Endothelial cell of umbilical vein (primary cell): ENCODE measurements around the gene KRTAP9-9. TPM values are rescaled to one million over a fixed set of nuclear protein-coding genes. Genes with fewer than 3 reads are reported as not detected.

Experiments
- BruUV-seq: library from RNA; stranded (reverse); fragments of 400-500 nt; replicated peaks from 2 replicates; lab custom pipeline; 2021; lab: Mats Ljungman, UMichigan
- CTCF ChIA-PET: fragments of 300-600, 350-600 bp; sonication (Branson Sonifier 250); formaldehyde crosslinking; loops from one replicate; lab custom pipeline; 2021; ENCODE audit warnings: antibody characterized with exemption, inconsistent platforms; lab: Charles Lee
- POLR2A ChIA-PET: fragments of 300-600, 350-600 bp; sonication (Branson Sonifier 250); formaldehyde crosslinking; loops from one replicate; lab custom pipeline; 2021; ENCODE audit warnings: antibody characterized with exemption, inconsistent platforms; lab: Charles Lee
- DNase-seq: peaks from one replicate; pipeline ENCODE4 v3.0.0-alpha.2; 2011; ENCODE audit warnings: low read depth, low spot score
- FAIRE-seq: peaks from 2 replicates; lab custom pipeline; 2011; peaks lifted over from hg19 to GRCh38; lab: Jason Lieb, UNC
- H2AFZ ChIP-seq: 2 replicates; pipeline ENCODE4 v1.6.0; 2012; ENCODE audit warnings: low read depth, low read length, control low read depth, inconsistent platforms
- H3K27ac ChIP-seq: 2 replicates; pipeline ENCODE4 v1.5.1; 2011; ENCODE audit warnings: low read depth, mild to moderate bottlenecking, control low read depth, low read length, moderate library complexity; ENCODE audit not compliant: insufficient read depth
- H3K27me3 ChIP-seq, 2 experiments: 2 replicates each; pipeline versions ENCODE4 v1.6.0 to v1.6.1; 2011; ENCODE audit warnings: low read length in 2 of 2, mixed read lengths in 1 of 2; ENCODE audit not compliant: control insufficient read depth in 2 of 2, insufficient read depth in 2 of 2
- H3K36me3 ChIP-seq, 2 experiments: 2 replicates in 1 of 2; 3 replicates in 1 of 2; pipeline ENCODE4 v1.5.1; 2011; ENCODE audit warnings: low read length in 2 of 2, mild to moderate bottlenecking in 1 of 2, moderate library complexity in 1 of 2; ENCODE audit not compliant: control insufficient read depth in 2 of 2, insufficient read depth in 2 of 2; ENCODE audit errors: extremely low read depth in 1 of 2
- H3K4me1 ChIP-seq: 3 replicates; pipeline ENCODE4 v1.5.1; 2011; ENCODE audit warnings: mild to moderate bottlenecking, low read length; ENCODE audit not compliant: control insufficient read depth, insufficient read depth; ENCODE audit errors: extremely low read depth
- H3K4me2 ChIP-seq: 2 replicates; pipeline ENCODE4 v1.6.1; 2011; ENCODE audit warnings: low read length, control low read depth, mixed read lengths; ENCODE audit not compliant: insufficient read depth
- H3K4me3 ChIP-seq, 3 experiments: fragments of 200-600 bp in 1 of 3; sonication (generic), shearing (Covaris generic) in 1 of 3; replicated peaks in 1 of 3; 2 replicates each; pipeline ENCODE4 v1.5.1; 2011 to 2016; ENCODE audit warnings: control low read depth in 3 of 3, low read length in 3 of 3, mild to moderate bottlenecking in 2 of 3, inconsistent platforms in 1 of 3, low read depth in 1 of 3, moderate library complexity in 1 of 3; ENCODE audit not compliant: insufficient read depth in 1 of 3
- H3K79me2 ChIP-seq: 2 replicates; pipeline ENCODE4 v1.6.0; 2012; ENCODE audit warnings: low read length, inconsistent platforms; ENCODE audit not compliant: control insufficient read depth, insufficient read depth
- H3K9ac ChIP-seq: replicated peaks from 2 replicates; pipeline ENCODE3; 2011; ENCODE audit warnings: low read length, control low read depth; ENCODE audit not compliant: insufficient read depth; ENCODE audit errors: extremely low read depth
- H3K9me1 ChIP-seq: replicated peaks from 3 replicates; pipeline ENCODE4 v1.6.0; 2011; ENCODE audit warnings: mild to moderate bottlenecking, low read length; ENCODE audit not compliant: control insufficient read depth, insufficient read depth; ENCODE audit errors: extremely low read depth
- H3K9me3 ChIP-seq: replicated peaks from 2 replicates; pipeline ENCODE4 v1.5.1; 2012; ENCODE audit warnings: low read length, inconsistent platforms; ENCODE audit not compliant: control insufficient read depth, insufficient read depth
- H4K20me1 ChIP-seq: replicated peaks from 2 replicates; pipeline ENCODE3; 2011; ENCODE audit warnings: mild to moderate bottlenecking, low read length; ENCODE audit not compliant: control insufficient read depth, insufficient read depth; ENCODE audit errors: extremely low read depth
- CTCF ChIP-seq, 2 donors: IDR thresholded peaks; 1 replicate in 1 of 2; 2 replicates in 1 of 2; pipeline ENCODE4 v1.5.1; 2011; ENCODE audit warnings: low read length in 2 of 2, mild to moderate bottlenecking in 2 of 2, moderate library complexity in 2 of 2, control low read depth in 1 of 2, inconsistent platforms in 1 of 2, low read depth in 1 of 2; ENCODE audit not compliant: insufficient read depth in 1 of 2; ENCODE audit errors: extremely low read depth in 1 of 2
- EZH2 ChIP-seq: IDR thresholded peaks from 2 replicates; pipeline ENCODE4 v1.6.1; 2012; ENCODE audit warnings: borderline replicate concordance, low read depth, mild to moderate bottlenecking, moderate library complexity, low read length, inconsistent platforms; ENCODE audit not compliant: severe bottlenecking
- FOS ChIP-seq: IDR thresholded peaks from 2 replicates; pipeline ENCODE4 v1.6.1; 2011; ENCODE audit warnings: mild to moderate bottlenecking, low read length, moderate library complexity, borderline replicate concordance; ENCODE audit not compliant: insufficient read depth
- GATA2 ChIP-seq: IDR thresholded peaks from 2 replicates; pipeline ENCODE4 v1.7.0; 2011; ENCODE audit warnings: low read depth, mild to moderate bottlenecking, moderate library complexity, mixed read lengths, low read length; ENCODE audit not compliant: insufficient read length, insufficient read depth
- JUN ChIP-seq: IDR thresholded peaks from 2 replicates; pipeline ENCODE4 v1.6.1; 2011; ENCODE audit warnings: borderline replicate concordance, low read depth; ENCODE audit not compliant: insufficient read length, insufficient read depth
- MYC ChIP-seq: IDR thresholded peaks from one replicate; pipeline ENCODE4 v1.6.1; 2011; ENCODE audit warnings: mild to moderate bottlenecking, low read depth, low read length
- POLR2A ChIP-seq: IDR thresholded peaks from 2 replicates; pipeline ENCODE4 v1.6.1; 2012; ENCODE audit warnings: low read depth, mild to moderate bottlenecking, control low read depth, low read length
- POLR2AphosphoS5 ChIP-seq: IDR thresholded peaks from 2 replicates; pipeline ENCODE4 v1.6.1; 2012; ENCODE audit warnings: low read depth, mild to moderate bottlenecking, control low read depth, low read length, moderate library complexity; ENCODE audit not compliant: insufficient read depth
- dilution Hi-C: fragments of 300-500 bp; cut with MboI; formaldehyde crosslinking; loops from one replicate; pipeline ENCODE4 v1.15.0; 2019; ENCODE audit warnings: low sequenced_read_pairs; ENCODE audit not compliant: extremely low pct_ligation_motif_present
- intact Hi-C: fragments of 100-400 bp; cut with micrococcal nuclease; formaldehyde crosslinking; loops from one replicate; pipeline ENCODE4 v1.10.0; 2022
- polyA plus RNA-seq, 4 experiments: library from polyadenylated mRNA; depleted of rRNA in 3 of 4; stranded (reverse) in 3 of 4; unstranded in 1 of 4; fragments of >200 nt; gene quantifications; 2 replicates each; pipeline versions ENCODE4 v1.2.1 to v1.2.3, GENCODE V29; 2011 to 2012; ENCODE audit warnings: missing spikeins in 1 of 4
- total RNA-seq: library from RNA; stranded (reverse); gene quantifications from 2 replicates; pipeline ENCODE4 v1.2.3, GENCODE V29; 2021
- TF ChIP-seq, protein P1 (sequence below): IDR thresholded peaks from 2 replicates; pipeline ENCODE4 v1.6.1; 2011; ENCODE audit not compliant: insufficient read depth, insufficient read length

The KRTAP9-9 gene
- total and polyA plus RNA-seq, 2 donors (not counting 3 experiments of a cell fraction or from before 2014, with no cell fraction given): not detected

DNA sequence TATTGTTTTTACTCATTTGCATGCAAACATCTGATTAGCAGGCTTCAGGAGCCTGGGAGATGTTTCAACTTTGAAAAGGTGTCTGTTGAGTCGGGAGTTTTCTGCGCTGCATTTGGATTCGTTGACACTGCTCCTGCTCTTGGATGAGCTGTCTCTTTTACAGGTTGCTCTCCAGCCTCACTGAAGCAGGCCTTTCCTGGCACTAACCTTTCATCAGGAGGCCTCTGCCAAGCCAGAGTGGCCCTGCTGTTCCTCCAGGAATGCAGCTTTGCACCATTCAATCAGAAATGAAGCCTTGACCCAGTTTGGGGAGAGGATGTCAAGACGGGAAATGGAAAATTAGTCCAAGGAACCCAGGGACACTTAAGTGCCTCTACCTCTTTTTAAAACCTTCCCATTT lies 47.8 kb downstream of the KRTAP9-9 start:
- CTCF ChIA-PET: interaction anchor here (1.5 kb wide), 1 partner anchor 20 kb away, joined by 4 read pairs; no protein-coding TSS in a partner anchor
- no peaks in the 10 kb centered on the region for H4K20me1 ChIP-seq
- H3K27ac ChIP-seq: no peak overlapping the region
- H3K4me2 ChIP-seq: no peak overlapping the region
- no peak overlapping the region for H2AFZ ChIP-seq
- no peak overlapping the region for H3K9ac ChIP-seq
- H3K9me1 ChIP-seq: no peaks in the 10 kb centered on the region
- no peaks in the 10 kb centered on the region for H3K79me2 ChIP-seq
- H3K36me3 ChIP-seq: no peaks in the 10 kb centered on the region
- intact Hi-C loops: no loop called here
- no peaks in the 10 kb centered on the region for H3K4me1 ChIP-seq
- no peak overlapping the region for H3K4me3 ChIP-seq
- DNase-seq: no peak
- POLR2A ChIA-PET: no interaction called here
- TF ChIP-seq EZH2 (no peak), FOS (no peak), POLR2A (no peak), JUN (no peak), POLR2AphosphoS5 (no peak), MYC (no peak), GATA2 (no peak), CTCF (IDR thresholded peaks at IDR 0.05; ENCODE audit: extremely low read depth in 1 of 2, insufficient read depth in 1 of 2, low read depth in 1 of 2, low read length in 2 of 2) (no peak)
- TF ChIP-seq, protein P1, sequence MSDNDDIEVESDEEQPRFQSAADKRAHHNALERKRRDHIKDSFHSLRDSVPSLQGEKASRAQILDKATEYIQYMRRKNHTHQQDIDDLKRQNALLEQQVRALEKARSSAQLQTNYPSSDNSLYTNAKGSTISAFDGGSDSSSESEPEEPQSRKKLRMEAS: no peak
- no peaks in the 10 kb centered on the region for H3K9me3 ChIP-seq
- FAIRE-seq: no peak
- no TSS peak for BruUV-seq
- dilution Hi-C loops: no loop called here
- no peaks in the 10 kb centered on the region for H3K27me3 ChIP-seq
